HG02870 (cell line): Measurements from ENCODE around the gene C11orf68.
A peak's percentile ranks its signal among the peaks of the same experiment; 100 is the strongest.

Source experiments
- ATAC-seq: cut with Tn5 transposase; IDR thresholded peaks from one replicate; pipeline ENCODE4 v1.9.1; 2021; ENCODE audit warnings: mild to moderate bottlenecking, moderate library complexity; ENCODE audit not compliant: unreplicated experiment

C11orf68 gene

GRCh38 chr11:65944767-65945166 lies 25.9 kb upstream of the C11orf68 start:
- no peak for ATAC-seq

- no peak for ATAC-seq
Observed at GRCh38 chr11:65944191-65944590, 25.3 kb upstream of the C11orf68 start.

- no peak for ATAC-seq
Observed at GRCh38 chr11:65942531-65942930, 23.7 kb upstream of the C11orf68 start.

GRCh38 chr11:65941720-65942310 lies 23.0 kb upstream of the C11orf68 start:
- ATAC-seq = no peak

GRCh38 chr11:65937766-65938165 lies 18.9 kb upstream of the C11orf68 start:
- no peak for ATAC-seq

GRCh38 chr11:65934014-65934413 lies 15.2 kb upstream of the C11orf68 start:
- no peak for ATAC-seq

GRCh38 chr11:65932558-65932919 lies 13.7 kb upstream of the C11orf68 start:
- no peak for ATAC-seq

GRCh38 chr11:65931773-65932557 lies 13.1 kb upstream of the C11orf68 start:
- ATAC-seq = no peak

DNA sequence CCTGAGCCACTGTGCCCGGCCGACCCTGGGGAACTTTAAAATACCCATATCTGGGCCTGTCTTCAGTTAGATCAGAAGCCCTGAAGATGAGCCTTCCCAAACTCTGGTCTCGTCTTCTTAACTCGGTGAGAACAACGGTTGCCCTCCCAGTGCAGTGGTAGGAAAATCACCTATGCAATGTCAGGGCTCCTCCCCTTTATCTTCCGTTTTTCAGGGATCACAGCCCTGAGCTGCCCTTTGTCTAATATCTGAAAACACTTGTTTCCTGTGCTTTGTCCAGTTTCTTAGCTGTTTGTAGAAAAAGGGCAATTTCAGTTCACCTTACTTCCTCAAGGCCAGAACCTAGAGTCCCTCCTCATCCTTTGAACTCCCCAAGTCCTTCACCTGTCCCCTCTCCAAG lies 9.8 kb upstream of the C11orf68 start:
- no peak for ATAC-seq

GRCh38 chr11:65927904-65928397 lies 9.1 kb upstream of the C11orf68 start:
- ATAC-seq = no peak

- ATAC-seq = no peak
Observed at GRCh38 chr11:65925397-65925796, 6.5 kb upstream of the C11orf68 start.

DNA sequence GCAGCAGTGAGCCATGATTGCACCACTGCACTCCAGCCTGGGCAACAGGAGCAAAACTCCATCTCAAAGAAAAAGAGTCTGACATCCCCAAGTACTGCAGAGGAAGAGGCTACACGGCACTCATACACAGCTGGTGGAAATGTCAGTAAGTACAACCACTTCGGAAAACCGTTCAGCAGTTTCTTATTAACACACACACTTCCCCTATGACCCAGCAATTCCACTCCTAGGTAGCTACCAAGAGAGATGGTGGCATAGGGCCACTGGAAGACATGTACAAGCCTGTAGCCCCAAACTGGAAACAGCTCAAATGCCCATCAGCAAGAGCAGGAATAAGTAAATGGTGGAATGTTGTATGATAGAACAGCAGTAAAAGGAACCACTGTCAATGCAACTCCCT lies 3.7 kb upstream of the C11orf68 start:
- no peak for ATAC-seq

- ATAC-seq = no peak
Observed at GRCh38 chr11:65921876-65922275, 3.0 kb upstream of the C11orf68 start.

- no peak for ATAC-seq
Observed at GRCh38 chr11:65921033-65921555, 2.2 kb upstream of the C11orf68 start.

GRCh38 chr11:65920372-65920802 lies 1.5 kb upstream of the C11orf68 start:
- no peak for ATAC-seq

GRCh38 chr11:65919573-65920371 lies 910 bp upstream of the C11orf68 start:
- ATAC-seq = peak; percentile 22

DNA sequence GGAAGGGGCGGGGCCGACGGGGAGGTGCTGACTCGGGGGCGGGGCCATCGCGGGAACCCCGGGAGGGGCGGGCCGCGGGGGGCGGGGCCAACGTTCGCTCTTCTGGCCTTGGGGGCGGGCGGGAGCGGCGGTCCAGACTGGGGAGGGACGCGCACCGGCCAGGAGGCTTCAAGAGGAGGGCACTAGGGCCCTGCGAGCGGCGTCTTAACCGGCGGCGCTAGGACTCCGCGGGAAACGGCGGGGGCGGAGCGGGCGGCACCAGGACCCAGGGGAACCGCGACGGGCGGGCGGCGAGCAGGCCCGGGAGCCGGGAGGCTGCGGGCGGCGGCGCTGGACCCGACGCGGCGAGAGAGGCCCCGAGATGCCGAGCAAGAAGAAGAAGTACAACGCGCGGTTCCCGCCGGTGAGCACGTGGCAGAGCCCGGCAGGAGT lies 295 bp upstream of the C11orf68 start, which contains the start of gene DRAP1:
TSS of gene DRAP1 (plus strand) at position 286 of the 432 bp plus-strand sequence. CDS start at position 362, 76 bp downstream.
- ATAC-seq = peak; percentile 80

GRCh38 chr11:65917434-65918210 lies 1.2 kb downstream of the C11orf68 start:
- ATAC-seq = no peak

DNA sequence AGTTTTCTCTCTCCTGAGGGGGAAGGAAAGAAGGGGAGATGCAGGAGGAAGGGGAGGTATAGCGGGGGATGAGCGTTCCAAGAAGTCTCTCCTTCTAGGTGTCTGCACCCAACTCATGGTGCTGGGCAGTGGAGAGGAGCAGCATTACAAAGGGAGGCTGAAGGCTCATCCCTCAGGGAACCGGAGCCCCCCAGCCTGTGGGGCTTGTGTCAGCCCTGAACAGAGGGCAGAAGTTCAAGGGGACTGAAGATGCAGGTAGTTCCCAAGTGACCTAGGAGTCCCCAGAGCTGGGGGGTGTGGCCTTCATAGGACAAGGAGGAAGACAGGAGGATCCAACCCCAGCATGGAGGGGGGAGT lies 1.8 kb downstream of the C11orf68 start:
- ATAC-seq = no peak

DNA sequence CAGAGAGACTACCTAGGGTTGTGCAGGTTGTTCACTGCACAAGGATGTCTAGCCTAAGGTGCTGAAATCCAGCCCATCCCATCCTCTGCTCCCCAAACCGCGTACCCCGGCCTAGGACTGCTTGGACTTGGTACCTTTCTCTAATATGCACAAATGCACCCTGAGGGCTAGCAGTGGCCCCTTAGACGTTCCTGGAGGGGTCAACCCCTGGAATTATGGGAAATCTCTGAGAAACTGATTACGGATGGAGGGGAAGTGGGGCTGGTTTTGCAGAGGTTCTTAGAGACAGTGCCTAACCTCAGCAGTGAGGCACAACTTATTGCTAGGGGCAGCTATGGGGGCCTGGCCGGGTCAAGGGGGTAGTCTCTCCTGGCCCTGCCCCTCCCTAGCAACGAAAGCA lies 2.5 kb downstream of the C11orf68 start:
- no peak for ATAC-seq
